GM08714 (cell line): ENCODE measurements around the gene GOLIM4.
"Not testable (repeated sequence)": the region's sequence is repeated elsewhere in the genome, so short reads cannot be mapped to it uniquely, and the experiment has no call there.

Experiments used
- H3K4me3 ChIP-seq: fragments of 200-500 bp; sonication (Bioruptor generic); 2 replicates; pipeline ENCODE4 v1.5.1; 2014; ENCODE audit warnings: mild to moderate bottlenecking, low read length, inconsistent platforms
- ZNF274 ChIP-seq: IDR thresholded peaks from 2 replicates; pipeline ENCODE4 v1.6.1; 2012; ENCODE audit warnings: mild to moderate bottlenecking, low read depth, low read length

The GOLIM4 gene

DNA sequence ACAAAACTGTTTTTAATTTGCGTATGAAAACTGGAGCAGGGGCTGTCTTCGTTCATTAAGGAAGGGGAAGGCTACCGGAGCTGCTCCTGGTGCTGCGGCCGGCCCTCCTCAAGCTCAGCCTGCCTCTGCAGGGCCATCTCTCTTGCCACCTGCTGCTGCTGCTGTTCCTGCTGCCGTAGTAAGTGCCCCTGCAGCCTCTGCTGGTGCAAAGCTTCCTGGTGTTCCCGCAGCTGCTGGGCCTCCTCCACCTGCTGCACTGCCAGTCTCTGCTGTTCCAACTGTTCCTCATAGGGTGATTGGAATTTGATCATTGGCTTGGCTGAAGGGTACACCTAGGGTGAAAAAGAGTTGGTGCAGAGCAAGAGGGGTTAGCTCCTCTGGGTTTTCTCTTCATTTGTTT lies 66.0 kb downstream of the GOLIM4 start:
- H3K4me3 ChIP-seq: no peak overlapping the region
- no peak for TF ChIP-seq ZNF274

GRCh38 chr3:168028086-168028485 lies 67.6 kb downstream of the GOLIM4 start:
- no peak for TF ChIP-seq ZNF274
- H3K4me3 ChIP-seq: no peak overlapping the region

DNA sequence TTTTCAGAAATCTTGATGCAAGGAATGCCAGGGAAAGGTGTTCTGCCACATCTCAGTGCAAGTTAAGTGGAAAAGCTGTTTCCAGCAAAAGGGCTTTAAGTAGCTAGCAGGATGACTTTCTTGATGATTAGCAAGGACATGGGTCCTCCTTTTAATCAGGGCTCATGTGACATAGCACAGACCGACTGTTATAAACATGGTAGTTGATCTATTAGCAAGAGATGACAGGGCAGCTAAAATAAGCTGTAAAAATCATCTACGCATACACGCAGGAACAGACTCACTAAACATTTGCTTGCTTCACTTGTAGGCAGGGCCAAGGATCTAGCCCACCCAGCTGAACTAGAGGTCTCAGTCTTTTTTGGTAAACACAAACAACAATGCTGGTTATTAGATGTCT lies 69.0 kb downstream of the GOLIM4 start:
- no peak for TF ChIP-seq ZNF274

DNA sequence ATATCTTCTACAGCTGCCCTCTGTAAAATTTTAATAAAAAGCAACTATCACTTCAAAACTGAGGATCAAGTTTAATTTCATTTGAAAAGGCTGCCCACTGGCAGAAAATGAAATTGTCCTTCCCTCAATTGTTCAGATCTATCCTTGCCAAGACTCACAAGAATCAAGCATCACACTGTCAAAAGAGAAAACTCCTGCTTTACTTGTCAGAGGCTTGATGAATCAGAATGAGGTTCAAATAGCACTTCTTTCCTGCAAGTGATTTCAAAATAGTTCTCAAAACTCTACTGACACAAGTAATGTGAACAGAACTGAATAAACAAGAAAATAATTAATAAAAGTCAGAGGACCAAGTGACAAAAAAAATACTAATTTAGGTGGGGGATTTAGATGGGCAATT lies 70.6 kb downstream of the GOLIM4 start:
- H3K4me3 ChIP-seq: no peak overlapping the region
- TF ChIP-seq ZNF274: no peak

More for the DNA sequence above, 69.0 kb downstream of the GOLIM4 start:
- no peak overlapping the region for H3K4me3 ChIP-seq

DNA sequence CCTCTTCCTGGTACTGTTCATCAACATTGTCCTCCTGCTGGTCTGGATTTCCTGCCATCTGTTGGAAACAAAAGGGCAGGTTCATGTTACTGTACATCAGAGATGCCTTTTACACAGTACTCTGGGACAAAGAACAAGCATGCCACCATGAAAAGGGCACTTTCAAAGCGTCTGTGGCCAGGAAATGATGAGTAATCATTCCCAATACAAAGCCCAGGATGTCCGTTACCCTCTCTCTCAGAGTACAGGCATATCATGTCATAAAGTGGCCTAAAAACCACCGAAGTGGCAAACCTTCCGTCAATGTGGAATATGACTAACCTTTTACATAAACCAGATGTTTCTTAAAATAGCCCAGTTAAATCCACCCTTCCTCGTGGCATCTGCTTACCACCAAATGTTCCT lies 71.2 kb downstream of the GOLIM4 start:
- no peak overlapping the region for H3K4me3 ChIP-seq
- no peak for TF ChIP-seq ZNF274

DNA sequence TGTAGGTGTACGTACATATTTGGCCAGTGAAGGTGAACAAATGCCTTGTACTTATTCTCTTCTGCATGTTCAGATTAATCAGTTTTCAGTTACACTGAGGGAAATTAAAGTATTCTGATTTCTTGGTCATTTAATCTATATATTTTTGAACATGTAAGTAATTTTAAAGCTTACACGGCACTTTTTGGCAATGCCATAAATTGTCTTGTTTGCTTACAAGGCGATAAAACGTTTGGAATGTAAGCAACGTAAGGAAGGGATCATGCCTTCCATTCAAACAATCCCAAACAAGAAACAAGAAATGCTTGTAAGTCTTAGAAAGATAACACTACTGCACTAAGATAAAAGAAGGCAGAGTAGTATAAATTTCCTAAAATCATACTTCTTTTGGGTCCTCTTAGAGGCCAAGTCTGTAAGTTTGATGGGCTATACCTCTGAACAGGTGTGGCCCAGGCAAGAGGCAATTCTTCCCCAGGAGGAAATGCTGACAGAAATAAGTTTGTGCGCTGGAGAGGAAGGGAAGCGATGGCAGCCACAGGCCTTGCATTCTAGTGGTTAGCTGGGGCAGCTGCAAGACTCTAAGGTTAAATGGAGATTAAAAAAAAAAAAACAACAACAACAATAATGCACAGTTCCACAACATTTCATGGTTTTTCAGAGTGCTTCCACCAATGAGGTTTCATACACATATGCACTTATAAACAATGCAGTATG lies 73.8 kb downstream of the GOLIM4 start:
- no peak overlapping the region for H3K4me3 ChIP-seq
- no peak for TF ChIP-seq ZNF274

- H3K4me3 ChIP-seq: not testable (repeated sequence)
Observed at GRCh38 chr3:168011280-168011679, 84.4 kb downstream of the GOLIM4 start.

GRCh38 chr3:168006584-168006983 lies 89.1 kb downstream of the GOLIM4 start:
- no peak overlapping the region for H3K4me3 ChIP-seq
- no peak for TF ChIP-seq ZNF274

GRCh38 chr3:168003911-168004310 lies 91.8 kb downstream of the GOLIM4 start:
- no peak for TF ChIP-seq ZNF274
- H3K4me3 ChIP-seq: no peak overlapping the region

- no peak for TF ChIP-seq ZNF274
- no peak overlapping the region for H3K4me3 ChIP-seq
Observed at GRCh38 chr3:168002786-168003368, 92.8 kb downstream of the GOLIM4 start.

DNA sequence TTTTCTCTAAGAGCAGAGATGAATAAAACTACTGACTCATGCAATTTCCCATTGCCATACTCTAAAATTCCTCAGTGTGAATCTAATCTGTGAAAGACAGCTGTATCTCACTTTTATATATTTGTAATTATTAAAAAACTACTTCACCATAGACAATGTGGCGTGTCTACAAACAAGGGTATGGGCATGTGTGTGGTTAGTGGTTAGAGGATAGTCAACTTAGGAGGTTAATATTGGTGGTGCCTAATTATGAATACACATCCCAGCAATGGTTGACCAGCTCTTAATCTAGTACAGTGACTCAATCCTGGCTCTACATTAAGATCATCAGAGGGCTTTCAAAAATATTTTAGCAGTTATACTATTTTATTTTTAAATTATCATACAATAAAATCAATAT lies 94.5 kb downstream of the GOLIM4 start:
- H3K4me3 ChIP-seq: no peak overlapping the region
- no peak for TF ChIP-seq ZNF274

GRCh38 chr3:167998253-167998652 lies 97.5 kb downstream of the GOLIM4 start:
- H3K4me3 ChIP-seq: no peak overlapping the region
- TF ChIP-seq ZNF274: no peak

GRCh38 chr3:167996514-167996913 lies 99.2 kb downstream of the GOLIM4 start:
- no peak for TF ChIP-seq ZNF274
- H3K4me3 ChIP-seq: no peak overlapping the region

- no peak overlapping the region for H3K4me3 ChIP-seq
- TF ChIP-seq ZNF274: no peak
Observed at GRCh38 chr3:167992381-167992780, 103.3 kb downstream of the GOLIM4 start.

- TF ChIP-seq ZNF274: no peak
- no peak overlapping the region for H3K4me3 ChIP-seq
Observed at GRCh38 chr3:167991213-167991612, 104.5 kb downstream of the GOLIM4 start.

DNA sequence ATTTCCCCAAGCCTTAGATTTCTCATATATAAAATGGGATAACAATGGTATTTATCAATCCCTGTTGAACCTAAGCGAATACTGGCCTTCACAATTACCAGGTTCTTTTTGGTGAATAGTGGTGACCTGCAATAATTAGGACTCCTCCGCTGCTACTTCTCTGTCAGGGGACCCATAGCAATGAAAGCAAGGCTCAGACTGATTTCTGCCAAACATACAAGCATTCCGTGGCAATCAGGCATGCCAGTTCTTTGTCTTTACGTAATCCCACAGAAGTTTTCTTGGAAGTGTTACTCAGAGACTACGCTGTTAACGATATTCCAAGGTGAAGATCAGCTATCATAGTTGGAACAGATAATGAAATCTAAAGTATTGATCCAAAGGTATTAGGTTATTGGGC lies 105.7 kb downstream of the GOLIM4 start:
- no peak for TF ChIP-seq ZNF274
- H3K4me3 ChIP-seq: no peak overlapping the region
